GM13977 (cell line): Measurements from ENCODE around the gene TMEM163.

Experiments
- DNase-seq: peaks from one replicate; pipeline ENCODE4 v3.0.0; 2012; ENCODE audit warnings: low spot score
- in situ Hi-C: fragments of 300-500 bp; cut with MboI; formaldehyde crosslinking; loops from one replicate; pipeline ENCODE4 v1.12.0; 2022; ENCODE audit warnings: low sequenced_read_pairs, low pct_unique_long_range_greater_than_20kb, mixed read lengths, inconsistent platforms; ENCODE audit not compliant: unreplicated experiment
- TF ChIP-seq, protein P1 (sequence below): IDR thresholded peaks from 2 replicates; pipeline ENCODE4 v1.5.1; 2012; ENCODE audit warnings: mild to moderate bottlenecking, control low read depth; ENCODE audit not compliant: insufficient read depth; ENCODE audit errors: extremely low read depth, missing control alignments

TMEM163 gene

DNA sequence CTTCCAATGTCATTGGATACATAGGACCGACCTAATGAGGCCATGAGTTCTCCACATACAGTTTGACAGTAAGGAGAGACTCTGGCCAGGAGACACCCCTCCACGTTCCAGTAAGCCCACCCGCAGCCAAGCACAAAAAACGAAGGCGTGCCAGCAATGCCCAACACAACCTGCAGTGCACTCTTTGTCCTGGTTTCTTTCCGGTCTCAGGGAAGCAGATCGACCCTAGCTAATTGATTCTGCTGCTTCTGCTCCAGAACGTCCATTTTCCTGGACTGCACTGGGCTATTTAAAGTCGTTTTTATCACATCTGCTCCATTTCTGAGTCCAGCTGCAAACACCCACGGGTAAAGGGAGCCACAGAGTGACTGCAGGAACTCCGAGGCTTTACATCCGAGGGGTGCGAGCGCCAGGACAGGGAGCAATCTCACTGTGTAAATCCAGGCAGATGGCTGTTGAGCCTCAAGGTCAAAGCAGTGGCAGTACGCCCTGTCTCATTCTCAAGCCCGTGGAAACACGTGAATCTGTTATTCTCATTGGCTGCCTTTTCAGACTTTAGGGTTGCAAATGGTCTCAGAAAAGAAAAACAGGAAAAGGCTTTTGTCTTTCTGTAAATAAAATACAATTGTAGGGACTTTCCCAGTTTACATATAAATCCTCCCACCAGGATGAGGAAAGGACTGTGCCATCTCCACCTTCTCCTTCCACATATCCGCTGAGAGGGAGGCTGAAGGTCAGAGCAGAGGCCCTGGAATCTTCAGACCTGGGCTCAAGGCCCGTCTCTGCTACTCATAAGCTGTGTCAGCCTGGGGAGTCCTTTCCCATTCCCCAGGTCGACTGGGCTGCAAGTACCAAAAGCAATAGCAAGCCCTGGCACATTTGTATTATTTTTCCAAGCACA, 40.7 kb downstream of the TMEM163 start:
- no peak for DNase-seq
- in situ Hi-C loops: no loop called here
- TF ChIP-seq, protein P1, sequence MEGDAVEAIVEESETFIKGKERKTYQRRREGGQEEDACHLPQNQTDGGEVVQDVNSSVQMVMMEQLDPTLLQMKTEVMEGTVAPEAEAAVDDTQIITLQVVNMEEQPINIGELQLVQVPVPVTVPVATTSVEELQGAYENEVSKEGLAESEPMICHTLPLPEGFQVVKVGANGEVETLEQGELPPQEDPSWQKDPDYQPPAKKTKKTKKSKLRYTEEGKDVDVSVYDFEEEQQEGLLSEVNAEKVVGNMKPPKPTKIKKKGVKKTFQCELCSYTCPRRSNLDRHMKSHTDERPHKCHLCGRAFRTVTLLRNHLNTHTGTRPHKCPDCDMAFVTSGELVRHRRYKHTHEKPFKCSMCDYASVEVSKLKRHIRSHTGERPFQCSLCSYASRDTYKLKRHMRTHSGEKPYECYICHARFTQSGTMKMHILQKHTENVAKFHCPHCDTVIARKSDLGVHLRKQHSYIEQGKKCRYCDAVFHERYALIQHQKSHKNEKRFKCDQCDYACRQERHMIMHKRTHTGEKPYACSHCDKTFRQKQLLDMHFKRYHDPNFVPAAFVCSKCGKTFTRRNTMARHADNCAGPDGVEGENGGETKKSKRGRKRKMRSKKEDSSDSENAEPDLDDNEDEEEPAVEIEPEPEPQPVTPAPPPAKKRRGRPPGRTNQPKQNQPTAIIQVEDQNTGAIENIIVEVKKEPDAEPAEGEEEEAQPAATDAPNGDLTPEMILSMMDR: no peak

DNA sequence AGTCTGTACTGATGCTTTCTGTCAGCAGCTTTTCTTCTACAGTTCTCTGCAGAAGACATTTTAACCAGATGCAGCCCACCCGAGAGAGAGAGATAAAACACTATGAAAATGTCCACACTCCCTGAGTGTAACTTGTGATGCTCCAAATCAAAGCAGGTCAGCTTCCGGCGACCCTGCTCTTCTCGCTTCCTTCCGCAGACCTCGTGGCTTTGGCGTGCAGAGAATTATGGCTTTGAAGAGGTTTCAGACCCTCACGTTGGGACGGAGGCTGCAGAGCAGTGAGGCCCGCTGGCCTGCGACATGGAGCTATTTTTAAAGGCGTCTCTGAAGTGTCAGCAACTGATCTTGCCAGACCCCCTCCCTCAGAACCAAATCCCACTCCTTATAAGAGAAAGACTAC, 41.8 kb downstream of the TMEM163 start:
- TF ChIP-seq, protein P1: no peak
- no peak for DNase-seq
- in situ Hi-C loops: no loop called here

DNA sequence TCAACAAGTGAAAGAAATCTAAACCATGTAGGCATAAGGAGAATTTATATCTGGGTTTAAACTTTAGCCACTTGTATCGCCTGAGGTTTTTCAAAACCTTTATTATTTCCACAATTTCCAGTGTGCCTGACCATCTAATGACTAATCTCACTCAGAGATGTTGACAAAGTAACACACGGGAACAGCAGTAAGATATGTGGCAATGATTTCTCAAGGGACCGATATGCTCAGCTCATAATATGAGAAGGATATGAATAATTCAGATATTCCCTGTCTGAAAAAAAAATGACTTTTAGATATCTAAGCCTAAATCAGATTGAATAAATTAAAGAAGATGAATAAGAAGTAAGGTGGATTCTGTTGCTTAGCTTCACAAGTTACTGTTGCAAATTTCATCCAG, 43.5 kb downstream of the TMEM163 start:
- DNase-seq: no peak
- in situ Hi-C loops: no loop called here
- TF ChIP-seq, protein P1: no peak

DNA sequence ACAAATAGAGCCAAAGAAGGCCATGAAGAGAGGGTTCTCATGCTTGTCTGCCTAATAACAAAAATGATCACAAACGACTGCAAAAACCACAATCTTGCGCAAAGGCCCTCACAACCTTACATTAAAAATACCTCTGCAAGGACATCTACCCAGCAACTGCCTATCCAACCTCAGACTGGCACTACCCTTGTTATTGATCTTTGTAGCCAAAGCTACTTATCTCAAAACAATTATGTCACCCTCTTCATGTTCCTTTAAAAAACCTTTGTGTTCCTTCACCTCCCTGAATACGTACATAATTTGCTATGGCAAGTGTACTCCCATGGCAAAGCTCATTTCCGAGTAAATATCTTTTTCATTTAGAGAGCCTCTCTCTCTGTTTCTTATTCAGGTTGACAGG, 44.1 kb downstream of the TMEM163 start:
- TF ChIP-seq, protein P1: no peak
- in situ Hi-C loops: no loop called here
- DNase-seq: no peak

DNA sequence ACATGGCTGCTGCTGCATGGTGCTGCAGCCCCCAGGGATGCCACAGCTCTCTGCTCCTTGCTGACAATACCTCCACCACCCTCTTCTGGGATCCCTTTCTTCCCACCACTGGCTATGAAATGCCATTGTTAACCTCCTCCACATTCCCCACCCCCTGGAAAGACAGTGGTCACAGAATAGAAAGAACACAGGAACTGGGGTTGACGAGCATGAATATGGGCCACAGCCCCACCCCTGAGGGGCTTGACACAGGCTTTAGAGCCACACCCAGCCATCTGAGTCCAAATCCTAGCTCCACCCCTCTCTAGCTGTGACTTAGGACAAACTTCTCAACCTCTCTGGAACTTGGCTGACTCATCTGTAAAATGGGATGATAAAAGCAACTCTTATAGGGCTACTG, 47.3 kb downstream of the TMEM163 start:
- no peak for DNase-seq
- TF ChIP-seq, protein P1: no peak
- in situ Hi-C loops: no loop called here

DNA sequence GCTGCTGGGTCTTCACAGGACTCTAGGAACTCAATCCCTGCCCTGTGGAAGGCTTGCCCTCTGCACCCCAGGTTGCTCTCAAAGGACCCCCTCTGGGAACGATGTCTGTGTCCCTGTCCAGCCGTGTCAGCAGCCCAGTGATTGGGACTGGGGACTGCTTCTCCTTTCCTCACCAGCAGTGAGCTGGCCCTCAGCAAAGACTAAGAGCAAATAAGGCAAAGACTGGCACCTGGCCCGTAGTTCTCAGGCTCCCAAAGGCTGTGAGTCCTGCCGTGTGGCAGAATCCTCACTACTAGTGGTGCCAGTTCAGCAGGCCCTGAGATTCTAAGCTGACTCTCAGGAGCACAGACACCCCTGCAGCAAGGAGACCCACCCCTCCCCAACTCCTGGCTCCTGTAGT, 47.8 kb downstream of the TMEM163 start:
- DNase-seq: no peak
- in situ Hi-C loops: no loop called here
- TF ChIP-seq, protein P1: no peak
